ENCODE results near the gene DLGAP1. TPM values are rescaled to one million over a fixed set of nuclear protein-coding genes. Genes with fewer than 3 reads are reported as not detected.

The DLGAP1 gene
- total and polyA plus RNA-seq, 2 of the 8 experiments (the other 6 are each of a cell fraction or from before 2014, with no cell fraction given): 11.8 to 16.9 TPM

GRCh38 chr18:4374564-4374963 lies 80.5 kb downstream of the DLGAP1 start:
- Histone ChIP-seq H3K79me2 (ENCODE audit: control insufficient read depth in 1 of 2, insufficient read depth in 2 of 2, low read length in 2 of 2) (peaks cover 0 to 21% of the 10 kb centered on the region in 2 experiments; a peak in 2 of 4 replicates), H3K9ac (replicated peaks in 1 of 4; ENCODE audit: extremely low read depth in 1 of 4, low read depth in 3 of 4, low read length in 3 of 4) (no peak overlapping the region), H2AFZ (ENCODE audit: low read length) (no peak overlapping the region), H4K91ac (replicated peaks; ENCODE audit: insufficient read length, low read length) (no peak overlapping the region), H3K56ac (replicated peaks; ENCODE audit: insufficient read length, low read depth, low read length) (no peak overlapping the region), H3K4ac (replicated peaks; ENCODE audit: insufficient read length, low read depth, low read length) (no peak overlapping the region), H3K4me1 (replicated peaks in 1 of 4; ENCODE audit: control insufficient read depth in 3 of 4, insufficient read depth in 4 of 4, low read length in 3 of 4) (no peaks in the 10 kb centered on the region; a peak in 1 of 7 replicates), H3K18ac (ENCODE audit: extremely low read depth, low read length) (no peak overlapping the region), H2AK5ac (ENCODE audit: low read depth, low read length) (no peak overlapping the region), H4K5ac (ENCODE audit: insufficient read length, low read depth, low read length) (no peak overlapping the region), H3K27me3 (replicated peaks in 1 of 4; ENCODE audit: control insufficient read depth in 3 of 4, extremely low read depth in 1 of 4, insufficient read depth in 3 of 4, low read length in 3 of 4) (no peaks in the 10 kb centered on the region), H3K9me3 (ENCODE audit: insufficient read depth in 2 of 2, low read depth in 1 of 2, low read length in 1 of 2) (no peaks in the 10 kb centered on the region), H2BK12ac (ENCODE audit: low read depth, low read length) (no peak overlapping the region), H2BK5ac (ENCODE audit: low read depth, low read length) (no peak overlapping the region), H4K20me1 (replicated peaks in 1 of 2; ENCODE audit: control insufficient read depth in 1 of 2, insufficient read depth in 2 of 2, low read length in 2 of 2) (peaks cover 0 to 6% of the 10 kb centered on the region in 2 experiments), H3K79me1 (ENCODE audit: low read depth, low read length) (no peaks in the 10 kb centered on the region; the same call in 1 of the 2 replicates), H3K14ac (ENCODE audit: insufficient read length) (no peak overlapping the region), H3K4me3 (ENCODE audit: extremely low read depth in 1 of 4, insufficient read depth in 2 of 4, low read depth in 3 of 4, low read length in 4 of 4) (no peak overlapping the region), H4K8ac (ENCODE audit: extremely low read depth, insufficient read depth, low read length) (no peak overlapping the region), H2BK20ac (ENCODE audit: low read length) (no peak overlapping the region), H3K36me3 (ENCODE audit: control insufficient read depth in 2 of 4, insufficient read depth in 4 of 4, low read length in 3 of 4) (no peaks in the 10 kb centered on the region), H3K23me2 (ENCODE audit: low read depth, low read length) (no peaks in the 10 kb centered on the region), H3K23ac (ENCODE audit: insufficient read length) (no peak overlapping the region), H3K4me2 (ENCODE audit: insufficient read depth in 1 of 2, low read depth in 2 of 2, low read length in 2 of 2) (no peak overlapping the region), H3K27ac (ENCODE audit: low read depth, low read length) (no peak overlapping the region), H2BK120ac (replicated peaks; ENCODE audit: low read depth, low read length) (no peak overlapping the region), H2BK15ac (ENCODE audit: low read length) (no peak overlapping the region)
- POLR2A ChIA-PET (ENCODE audit: partially characterized antibody): no interaction called here
- DNase-seq (ENCODE audit: low read depth in 1 of 2, low spot score in 2 of 2): no peak
- CTCF ChIA-PET (ENCODE audit: partially characterized antibody): no interaction called here
- WGBS, 2 experiments (ENCODE audit: extremely low coverage in 1 of 2, insufficient coverage in 1 of 2, insufficient read length in 1 of 2, insufficient replicate concordance in 2 of 2, low coverage in 1 of 2, low lambda C conversion rate in 2 of 2, missing lambda C conversion rate in 1 of 2): 100% methylated on average over 1 of the region's 1 CpG; no CpG with 5 or more reads in 1 of the 2 experiments
- no peak for FAIRE-seq
- TF ChIP-seq SIX5 (IDR thresholded peaks at IDR 0.05; ENCODE audit: low read depth, low read length) (no peak), SRF (IDR thresholded peaks at IDR 0.05; ENCODE audit: low read depth, low read length) (no peak), CHD1 (IDR thresholded peaks at IDR 0.05; ENCODE audit: low read depth, low read length) (no peak), SP1 (IDR thresholded peaks at IDR 0.05; ENCODE audit: low read depth, low read length) (no peak)
